ENCODE measurements around the gene CAMTA1.

The CAMTA1 gene

DNA sequence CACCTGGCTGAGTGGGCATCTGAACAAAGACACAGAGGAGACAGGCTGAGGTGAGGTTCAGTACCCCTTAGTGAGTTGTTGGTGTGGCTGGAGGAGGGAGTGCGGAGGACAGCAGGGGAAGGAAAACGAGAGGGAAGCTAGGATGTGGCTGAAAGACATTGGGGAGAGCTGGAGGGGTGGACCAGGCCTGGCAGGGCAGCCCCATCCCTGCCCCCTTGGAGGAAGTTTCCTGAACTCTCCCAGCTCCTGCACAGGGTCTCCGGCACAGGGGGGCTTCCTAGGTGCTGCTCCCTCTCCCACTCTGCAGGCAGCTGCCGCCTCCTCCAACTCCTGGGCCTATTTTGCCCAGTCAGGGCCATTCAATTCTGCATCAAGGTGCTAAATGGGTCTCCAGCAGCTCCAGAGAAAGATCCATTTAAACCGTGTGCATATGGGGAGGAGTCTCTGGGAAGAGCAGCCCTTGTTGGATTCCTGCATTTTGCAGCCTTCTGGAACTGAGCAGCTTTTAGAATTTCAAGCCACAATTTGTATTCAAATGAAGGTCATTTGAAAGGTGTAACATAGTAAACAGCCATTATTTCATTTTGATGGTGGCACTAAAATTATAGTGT, 193.9 kb downstream of the CAMTA1 start:
- DNase-seq (ENCODE audit: low spot score): no peak

DNA sequence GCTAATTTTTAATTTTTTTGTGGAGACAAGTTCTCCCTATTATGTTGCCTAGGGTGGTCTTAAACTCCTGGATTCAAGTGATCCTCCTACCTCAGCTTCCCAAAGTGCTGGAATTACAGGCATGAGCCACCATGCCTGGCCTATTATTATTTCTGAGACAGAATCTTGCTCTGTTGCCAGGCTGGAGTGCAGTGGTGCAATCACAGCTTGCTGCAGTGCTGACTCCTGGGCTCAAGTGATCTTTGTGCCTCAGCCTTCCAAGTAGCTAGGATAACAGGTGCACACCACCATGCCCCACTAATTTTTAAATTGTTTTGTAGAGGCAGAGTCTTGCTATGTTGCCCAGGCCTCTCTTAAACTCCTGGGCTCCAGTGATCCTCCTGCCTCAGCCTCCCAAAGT, 196.3 kb downstream of the CAMTA1 start:
- DNase-seq (ENCODE audit: low spot score): no peak

DNA sequence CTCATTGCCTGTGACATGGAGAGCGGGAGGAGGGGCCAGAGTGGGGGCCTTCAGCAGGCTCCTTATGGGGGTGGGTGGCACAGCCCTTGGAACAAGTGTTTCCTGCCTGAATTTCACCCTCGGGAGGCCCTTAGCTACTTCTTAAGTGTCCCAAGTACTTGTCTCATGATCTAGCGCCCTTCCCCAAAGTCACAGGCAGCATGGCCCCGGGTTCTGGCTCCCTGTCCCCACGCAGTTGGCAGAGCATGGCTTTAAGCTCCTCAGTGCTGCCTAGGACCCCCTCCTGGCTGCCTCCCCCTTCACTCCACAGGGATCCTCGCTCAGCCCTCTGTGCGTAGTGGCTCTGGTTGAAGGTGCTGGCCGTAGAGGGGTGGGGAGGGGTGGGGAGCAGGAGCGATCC, 197.2 kb downstream of the CAMTA1 start:
- DNase-seq (ENCODE audit: low spot score): no peak

DNA sequence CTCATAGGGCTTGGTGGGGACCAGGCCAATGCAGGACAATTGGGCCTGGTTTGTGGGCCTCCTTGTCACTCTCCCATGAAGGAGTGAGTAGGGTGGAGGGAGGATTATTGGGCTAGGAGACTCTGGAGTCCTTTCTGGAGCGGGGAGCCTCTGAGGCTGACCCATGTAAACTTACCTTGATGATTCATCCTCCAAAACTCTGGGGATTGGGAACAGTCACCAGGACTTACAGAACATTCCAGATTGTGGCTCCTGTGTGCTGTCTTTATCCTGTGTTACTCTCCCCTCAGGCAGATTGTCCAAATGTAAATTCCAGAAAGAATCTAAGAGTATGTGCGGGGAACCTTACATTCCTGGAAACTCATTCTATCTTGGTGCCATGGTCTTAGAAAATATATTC, 197.6 kb downstream of the CAMTA1 start:
- no peak for DNase-seq (ENCODE audit: low spot score)

DNA sequence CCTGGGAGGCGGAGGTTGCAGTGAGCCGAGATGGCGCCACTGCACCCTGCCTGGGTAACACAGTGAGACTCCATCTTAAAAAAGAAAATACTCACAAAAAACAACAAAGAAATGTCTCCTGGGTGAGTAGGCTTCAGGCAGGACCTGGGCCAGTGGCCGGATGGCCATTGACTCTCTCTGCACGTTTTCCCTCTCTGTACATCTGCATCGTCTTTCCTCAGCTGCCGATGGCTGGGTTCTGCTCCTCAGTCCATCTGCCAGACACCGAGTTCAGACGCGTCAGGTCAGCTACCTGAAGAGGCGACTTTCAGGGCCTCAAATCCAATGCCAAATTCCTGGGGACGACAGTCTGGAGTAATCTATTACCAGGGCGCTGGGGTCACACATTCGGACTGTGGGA, 199.3 kb downstream of the CAMTA1 start:
- no peak for DNase-seq (ENCODE audit: low spot score)

DNA sequence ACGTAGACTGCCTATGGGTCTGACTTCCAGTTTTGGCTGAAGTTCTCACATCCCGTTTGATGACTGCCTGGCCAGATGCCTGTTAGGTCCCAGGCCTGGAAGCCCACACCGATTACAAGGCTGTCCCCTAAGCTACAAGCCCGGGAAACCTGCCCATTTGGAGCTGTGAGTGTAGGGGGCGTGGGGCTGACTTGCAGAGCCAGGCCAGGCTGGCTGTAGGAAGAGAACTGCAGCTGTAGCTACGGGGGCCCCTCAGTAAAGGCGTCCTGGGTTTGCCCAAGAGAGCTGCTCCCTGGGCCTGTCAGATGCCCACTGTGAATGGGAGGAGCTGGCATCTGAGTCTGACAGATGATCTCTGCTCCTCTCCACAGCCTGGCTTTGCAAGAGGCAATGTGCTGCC, 199.7 kb downstream of the CAMTA1 start:
- DNase-seq (ENCODE audit: low spot score): no peak

DNA sequence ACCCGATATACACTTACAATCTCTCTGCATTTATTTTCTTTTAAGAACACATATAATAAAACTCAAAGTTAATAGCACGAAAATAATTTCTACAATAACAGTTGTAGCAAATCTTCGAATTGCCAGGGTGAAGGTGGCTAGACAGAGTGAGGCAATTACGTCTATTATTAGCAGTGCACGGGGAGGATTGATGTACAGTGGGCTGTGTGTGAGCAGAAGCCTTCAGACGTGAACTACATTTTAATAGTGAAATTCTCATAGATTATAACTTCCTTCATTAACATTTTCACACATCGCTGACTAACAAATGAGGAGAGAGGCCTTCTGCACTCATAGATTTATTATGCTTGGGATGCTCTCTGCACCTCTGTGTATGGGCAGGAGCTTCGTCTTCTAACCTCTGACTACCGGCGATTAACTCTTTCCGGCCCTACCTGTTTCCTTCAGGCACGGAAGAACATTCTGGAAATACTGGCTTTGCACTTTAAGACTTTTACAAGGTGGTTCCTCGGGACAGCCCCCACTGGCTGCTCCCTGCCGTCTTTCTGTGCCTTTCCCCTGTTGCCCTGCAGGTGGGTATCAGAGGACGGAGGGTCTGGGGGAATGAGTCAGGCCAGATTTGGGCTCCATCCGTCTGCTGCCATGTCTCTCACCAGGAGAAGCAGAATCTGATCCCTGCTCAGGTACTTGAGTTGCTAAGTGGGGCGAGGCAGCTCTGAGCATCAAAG, 200.5 kb downstream of the CAMTA1 start:
- DNase-seq (ENCODE audit: low spot score): no peak

DNA sequence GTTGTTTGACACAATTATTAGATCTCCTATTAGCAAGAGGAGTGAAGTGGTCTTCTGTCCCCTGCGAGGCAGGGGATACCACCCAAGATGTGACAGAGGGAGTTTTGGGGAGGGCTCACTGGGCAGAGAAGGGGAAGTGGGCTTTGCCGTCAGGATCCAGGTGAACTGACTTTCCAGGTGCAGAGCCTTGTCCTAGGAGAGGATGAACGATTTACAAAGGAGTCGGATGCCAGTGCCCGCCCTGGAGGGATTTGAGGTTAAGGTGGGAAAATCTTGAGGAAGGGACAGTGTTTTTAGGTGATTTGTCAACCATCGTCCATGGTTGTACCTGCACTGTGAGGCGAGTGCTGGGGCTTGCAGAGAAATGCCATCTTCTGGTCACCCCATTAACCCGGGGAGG, 201.0 kb downstream of the CAMTA1 start:
- no peak for DNase-seq (ENCODE audit: low spot score)

DNA sequence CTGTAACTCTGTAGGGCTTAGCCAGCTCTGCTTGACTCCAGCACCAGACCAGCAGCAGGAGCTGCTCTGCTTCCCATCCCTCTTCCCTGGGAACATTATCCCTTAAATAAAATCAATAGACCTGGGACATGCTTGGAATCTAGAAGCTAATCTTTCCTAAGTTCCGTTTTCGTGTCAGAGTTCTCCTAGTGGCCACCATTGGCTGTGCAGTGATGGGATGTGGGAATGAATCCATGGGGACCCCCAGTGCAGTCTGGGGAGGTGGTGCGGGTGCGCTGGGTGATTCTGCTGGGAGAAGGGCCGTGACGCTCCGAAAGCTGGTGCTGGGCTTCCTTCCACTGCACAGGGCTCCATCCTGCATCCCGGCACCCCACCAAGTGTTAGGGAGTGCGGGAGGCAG, 202.7 kb downstream of the CAMTA1 start:
- DNase-seq (ENCODE audit: low spot score): no peak

DNA sequence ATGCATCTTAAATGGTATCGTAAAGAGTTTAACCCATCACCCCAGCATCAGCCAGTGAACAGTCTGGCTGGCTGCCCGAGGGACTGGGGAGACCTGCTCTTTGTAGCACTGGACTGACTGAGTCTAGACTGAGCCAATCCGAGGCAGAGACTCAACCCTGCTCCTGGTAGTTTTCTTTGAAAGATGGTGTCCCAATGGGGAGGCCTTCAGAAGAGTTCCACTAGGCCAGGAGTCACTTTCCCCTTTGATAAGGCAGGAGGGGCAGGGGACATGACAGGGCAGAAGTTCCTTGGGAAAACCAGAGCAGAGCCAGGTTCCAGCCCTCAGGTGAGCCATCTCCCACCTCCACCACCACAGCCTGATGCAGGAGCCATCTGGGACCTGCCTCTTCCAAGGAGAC, 203.5 kb downstream of the CAMTA1 start:
- DNase-seq (ENCODE audit: low spot score): no peak

DNA sequence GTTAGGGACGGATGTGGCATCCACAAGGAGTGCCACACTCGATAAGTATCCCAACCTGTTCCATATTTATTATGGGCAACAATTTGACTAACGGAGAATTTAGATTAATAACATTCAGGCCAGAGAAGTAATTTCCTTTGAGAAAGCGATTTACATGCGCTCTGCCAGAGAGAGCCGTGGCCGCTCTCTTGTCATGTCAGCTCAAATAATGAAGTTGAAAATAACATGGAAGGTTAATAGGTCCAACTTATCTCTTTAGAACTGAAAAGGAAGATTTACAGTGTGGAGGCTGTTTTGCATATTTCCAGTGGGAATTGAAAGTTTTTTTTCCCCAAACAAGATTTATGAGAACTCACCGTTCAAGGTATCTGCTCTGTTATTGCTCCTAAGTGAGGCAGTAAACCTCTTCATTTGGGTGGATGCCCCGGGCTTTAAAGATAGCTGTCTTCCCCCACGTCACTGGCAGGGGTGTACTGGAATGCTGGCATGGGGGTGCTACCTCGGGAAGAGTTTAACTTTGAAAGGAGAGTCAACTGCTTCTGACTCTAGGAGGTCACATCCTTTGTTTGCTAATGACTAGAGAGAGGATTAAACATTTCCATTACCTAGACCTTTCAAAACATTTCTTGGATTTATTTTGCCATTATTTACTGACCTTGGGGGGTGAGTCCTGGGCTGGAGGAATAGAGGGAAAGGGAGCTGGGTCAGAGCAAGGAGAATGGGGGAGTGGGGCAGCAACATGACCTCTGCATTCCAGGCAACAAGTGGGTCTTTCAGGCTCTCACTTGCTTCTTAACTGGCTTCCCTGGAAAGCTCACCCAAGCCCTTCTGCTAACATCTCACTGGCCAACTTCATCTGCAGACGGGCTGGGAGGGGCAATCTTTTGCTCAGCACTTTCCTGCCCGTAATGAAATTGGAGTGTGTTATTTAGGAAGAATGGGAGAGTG, 204.2 kb downstream of the CAMTA1 start:
- no peak for DNase-seq (ENCODE audit: low spot score)

DNA sequence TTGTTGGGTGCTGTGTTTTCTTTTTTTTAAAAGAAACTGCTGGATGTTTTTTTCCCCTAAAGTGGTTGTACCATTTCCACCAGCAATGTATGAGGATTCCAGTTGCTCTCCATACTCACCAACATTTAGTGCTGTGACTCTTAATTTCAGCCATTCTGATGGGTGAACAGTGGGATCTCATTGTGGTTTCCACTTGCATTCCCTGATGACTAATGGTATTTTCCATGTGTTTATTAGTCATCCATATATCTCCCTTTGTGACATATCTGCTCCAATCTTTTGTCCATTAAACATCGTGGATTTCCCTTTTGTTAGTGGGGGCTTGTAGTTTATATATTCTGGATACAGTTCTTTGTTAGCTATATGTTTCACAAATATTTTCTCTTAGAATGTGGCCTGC, 206.0 kb downstream of the CAMTA1 start:
- no peak for DNase-seq (ENCODE audit: low spot score)

DNA sequence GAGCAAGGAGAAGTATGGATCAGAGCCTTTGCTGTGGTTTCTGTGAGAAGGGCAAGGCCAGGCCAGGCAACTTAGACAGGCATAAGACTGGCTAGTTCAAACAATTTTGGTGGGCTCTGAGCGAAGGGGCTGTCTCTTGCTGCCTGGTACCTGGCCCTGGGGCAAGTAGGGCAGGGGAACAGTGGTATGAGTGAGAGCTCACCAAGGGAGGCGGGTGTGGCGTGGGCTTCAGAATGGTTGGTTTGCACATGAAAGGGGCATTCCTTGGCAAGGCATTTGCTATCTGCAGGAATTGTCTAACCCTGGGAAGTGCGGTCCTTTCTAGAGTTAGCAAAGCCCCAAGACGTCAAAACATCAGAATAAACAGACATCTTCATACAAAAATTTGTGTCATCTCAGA, 210.5 kb downstream of the CAMTA1 start:
- no peak for DNase-seq (ENCODE audit: low spot score)

DNA sequence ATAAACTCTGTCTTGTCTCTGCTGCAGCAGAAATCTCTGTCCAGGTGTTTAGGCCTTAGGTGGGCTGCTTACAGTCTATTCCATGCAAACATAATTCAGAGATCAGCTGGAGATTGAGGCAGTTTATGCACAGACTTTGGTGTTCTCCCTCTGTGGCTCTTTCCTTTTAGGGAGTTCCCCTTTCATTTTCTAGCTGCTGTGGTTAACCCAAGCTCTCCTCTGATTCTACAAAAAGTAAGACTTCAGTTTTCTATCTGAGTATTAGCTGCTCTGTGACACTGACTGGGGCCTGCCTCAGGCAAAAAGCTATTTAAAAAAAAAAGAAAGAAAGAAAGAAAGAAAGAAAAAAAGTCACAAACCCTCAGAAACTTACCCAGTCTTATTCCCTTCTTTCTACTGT, 211.1 kb downstream of the CAMTA1 start:
- no peak for DNase-seq (ENCODE audit: low spot score)

DNA sequence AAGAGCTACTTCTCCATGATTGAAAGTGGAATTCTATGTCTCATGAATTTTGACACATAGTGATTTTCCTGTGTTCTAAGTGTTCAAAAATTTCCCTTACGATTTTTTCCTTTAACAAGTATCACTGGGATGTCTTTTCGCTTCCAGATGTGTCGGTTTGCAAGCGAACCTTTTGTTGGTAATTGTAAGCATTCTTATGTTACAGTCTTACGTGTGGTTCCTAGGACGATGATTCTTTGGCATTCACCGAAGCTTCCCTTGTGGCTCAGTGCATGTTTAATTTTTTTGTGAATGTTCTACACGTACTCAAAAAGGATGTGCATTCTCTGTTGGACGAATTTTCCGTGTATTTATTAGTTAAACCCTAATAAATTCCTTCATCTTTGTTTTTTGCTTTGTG, 211.6 kb downstream of the CAMTA1 start:
- no peak for DNase-seq (ENCODE audit: low spot score)

DNA sequence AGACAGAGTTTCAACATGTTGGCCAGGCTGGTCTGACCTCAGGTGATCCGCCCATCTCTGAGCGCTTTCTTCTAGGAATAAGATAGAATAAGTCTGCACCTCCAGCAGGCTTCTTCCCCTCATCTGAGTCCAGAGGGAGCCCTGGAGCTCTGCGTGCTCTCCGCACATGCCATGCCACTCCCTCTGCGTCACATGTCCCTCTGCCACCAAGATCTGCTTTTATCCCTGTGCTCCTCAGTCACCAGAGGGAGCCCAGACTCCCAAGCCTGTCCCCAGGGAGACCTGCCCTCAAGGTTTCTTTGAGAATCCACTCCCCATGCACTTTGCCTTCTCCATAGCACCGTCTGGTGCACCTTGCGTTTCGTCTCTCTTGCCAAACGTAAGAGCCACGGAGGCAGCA, 213.0 kb downstream of the CAMTA1 start:
- DNase-seq (ENCODE audit: low spot score): no peak

DNA sequence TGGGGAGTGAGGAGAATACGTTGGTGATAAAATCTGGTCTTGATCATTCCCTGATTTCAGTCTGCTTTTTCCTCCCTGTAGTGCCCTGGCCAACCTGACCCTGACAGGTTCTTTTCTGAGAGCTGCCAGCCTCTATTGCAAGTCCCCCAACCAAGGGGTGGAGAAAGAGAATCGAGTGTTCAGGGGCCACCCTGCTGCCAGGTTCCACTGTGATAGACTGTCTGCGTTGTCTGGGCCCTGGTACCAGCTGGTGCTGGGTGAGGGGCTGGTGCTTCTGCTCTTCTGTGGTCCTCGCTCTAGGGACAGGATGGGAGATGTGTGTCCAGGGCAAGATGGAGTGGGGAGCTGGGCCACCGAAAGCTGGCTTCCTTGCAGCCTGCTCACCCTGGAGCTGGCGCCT, 214.6 kb downstream of the CAMTA1 start:
- DNase-seq (ENCODE audit: low spot score): no peak

DNA sequence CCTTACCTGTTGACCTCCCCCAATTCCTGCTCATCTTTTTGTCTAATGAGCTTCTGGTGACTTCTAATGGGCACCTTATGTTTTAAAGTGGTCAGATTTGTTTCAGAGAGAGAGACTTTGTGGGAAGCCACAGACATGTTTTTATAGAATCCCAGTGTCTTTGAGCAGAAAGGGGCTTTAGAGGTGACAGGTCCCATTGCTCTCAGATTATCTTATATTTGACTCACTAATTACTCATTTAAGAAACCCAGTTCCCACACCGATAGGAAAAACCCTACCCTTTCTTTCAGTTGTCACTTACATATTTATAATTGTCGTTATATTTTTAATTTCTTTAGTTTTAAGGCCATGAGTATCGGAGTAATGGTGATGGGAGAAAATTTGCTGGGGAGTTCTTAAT, 215.5 kb downstream of the CAMTA1 start:
- no peak for DNase-seq (ENCODE audit: low spot score)

DNA sequence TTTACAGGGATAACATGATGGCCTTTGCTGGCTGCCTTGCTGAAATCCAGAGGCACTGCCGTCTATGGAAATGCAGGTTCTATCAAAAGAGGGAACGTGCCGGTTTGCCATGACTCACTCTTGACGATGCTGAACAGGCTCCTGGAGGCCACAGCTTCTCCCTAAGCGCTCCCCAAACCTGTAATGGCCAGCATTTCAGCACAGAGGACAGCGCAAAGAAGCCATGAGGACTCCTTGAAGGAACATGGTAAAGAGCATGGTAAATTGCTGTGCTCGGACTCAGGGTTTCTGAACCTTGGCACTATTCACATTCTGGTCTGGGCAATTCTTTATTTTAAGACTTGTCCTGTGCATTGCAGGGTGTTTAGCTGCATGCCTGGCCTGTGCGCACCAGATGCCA, 217.5 kb downstream of the CAMTA1 start:
- DNase-seq (ENCODE audit: low spot score): no peak

DNA sequence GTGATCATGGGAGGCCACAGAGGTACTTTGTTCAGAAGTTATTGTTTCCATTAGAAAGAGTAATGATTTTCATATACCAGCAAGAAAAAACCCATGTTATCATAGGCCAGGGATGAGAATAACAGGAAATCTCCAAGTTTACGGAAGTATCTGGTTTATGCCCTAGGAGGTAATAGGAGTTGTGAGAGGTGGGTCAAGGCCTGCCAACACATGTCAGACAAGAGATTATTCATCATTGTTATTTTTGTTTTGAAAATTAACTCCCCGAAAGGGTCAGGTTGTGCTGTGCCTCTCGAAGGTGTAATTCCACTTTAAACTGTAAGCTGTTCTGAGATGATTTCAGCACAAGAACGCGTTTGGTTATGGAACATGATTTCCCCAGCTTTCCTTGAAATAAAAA, 218.4 kb downstream of the CAMTA1 start:
- DNase-seq (ENCODE audit: low spot score): no peak

DNA sequence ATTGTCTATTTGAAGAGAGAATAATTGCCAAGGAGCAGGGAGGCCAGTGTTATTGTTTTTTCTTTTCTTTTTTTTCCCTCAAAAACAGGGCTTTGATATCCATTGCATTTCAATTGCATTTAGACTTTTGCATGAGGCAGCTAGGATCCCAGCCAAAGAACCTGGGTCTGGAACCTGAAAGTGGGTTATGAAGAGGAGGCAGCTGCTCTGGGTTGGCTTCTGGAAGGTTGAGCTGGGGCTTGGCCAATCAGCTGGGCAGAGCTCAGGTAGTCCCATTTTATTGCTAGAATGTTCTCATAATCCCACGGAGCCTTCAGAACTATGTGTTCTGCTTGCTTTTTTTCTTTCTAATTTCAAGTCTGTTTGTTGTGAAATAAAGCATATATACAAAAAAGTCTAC, 218.9 kb downstream of the CAMTA1 start:
- no peak for DNase-seq (ENCODE audit: low spot score)

DNA sequence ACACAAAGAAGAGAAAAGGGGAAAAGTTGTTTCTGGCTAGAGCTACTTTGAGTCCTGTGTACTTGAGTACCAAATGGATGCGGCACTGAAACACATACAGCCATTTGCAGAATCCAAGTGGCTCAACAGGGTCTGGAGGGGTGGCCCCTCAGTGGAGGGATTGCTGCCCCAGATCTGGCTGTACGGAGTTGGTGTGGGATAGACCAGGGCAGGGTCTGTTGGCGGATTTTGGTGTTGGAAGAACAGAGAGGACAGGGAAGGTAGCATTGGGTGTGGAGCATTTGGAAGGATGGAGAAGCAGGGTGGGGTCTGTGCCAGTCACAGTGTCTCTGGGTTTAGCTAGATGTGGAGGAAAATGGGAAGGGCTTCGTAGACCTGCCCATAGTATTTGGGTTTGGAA, 220.5 kb downstream of the CAMTA1 start:
- no peak for DNase-seq (ENCODE audit: low spot score)

All from CD4-positive, alpha-beta T cell treated with Interleukin-6 at 100 ng/mL for 8 hours (primary cell).